ENCODE results near the gene ARAF. TPM values are rescaled to one million over a fixed set of nuclear protein-coding genes. Genes with fewer than 3 reads are reported as not detected.

The ARAF gene
- total RNA-seq, 3 donors from 2014 or later, result 82.1 to 108 (median 90.1) TPM

DNA sequence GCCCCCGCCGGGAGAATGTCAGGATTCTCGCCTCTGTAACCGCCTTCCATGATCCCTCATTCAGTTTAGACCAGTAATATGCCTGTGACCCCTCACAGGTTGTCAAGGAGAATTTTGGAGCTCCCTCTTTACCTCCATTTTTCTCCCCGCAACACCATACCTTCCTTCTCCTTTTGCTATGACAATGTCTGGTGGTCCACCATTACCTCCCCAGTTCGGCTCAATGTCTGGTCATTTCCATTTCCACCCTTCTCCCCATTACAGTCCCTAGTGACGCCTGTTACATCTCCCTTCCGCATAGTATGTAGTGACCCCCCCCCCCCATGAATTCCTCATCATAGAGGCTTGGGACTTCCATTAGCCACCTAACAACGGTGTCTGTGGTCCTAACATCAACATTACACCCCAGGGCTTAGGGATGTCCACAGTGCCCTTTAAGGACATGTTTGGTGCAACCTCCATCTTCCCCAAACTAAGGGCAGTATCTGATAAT lies 700 bp downstream of the ARAF start:
- DNase-seq (no peak), ATAC-seq (no peak)
- TF ChIP-seq, protein P1, sequence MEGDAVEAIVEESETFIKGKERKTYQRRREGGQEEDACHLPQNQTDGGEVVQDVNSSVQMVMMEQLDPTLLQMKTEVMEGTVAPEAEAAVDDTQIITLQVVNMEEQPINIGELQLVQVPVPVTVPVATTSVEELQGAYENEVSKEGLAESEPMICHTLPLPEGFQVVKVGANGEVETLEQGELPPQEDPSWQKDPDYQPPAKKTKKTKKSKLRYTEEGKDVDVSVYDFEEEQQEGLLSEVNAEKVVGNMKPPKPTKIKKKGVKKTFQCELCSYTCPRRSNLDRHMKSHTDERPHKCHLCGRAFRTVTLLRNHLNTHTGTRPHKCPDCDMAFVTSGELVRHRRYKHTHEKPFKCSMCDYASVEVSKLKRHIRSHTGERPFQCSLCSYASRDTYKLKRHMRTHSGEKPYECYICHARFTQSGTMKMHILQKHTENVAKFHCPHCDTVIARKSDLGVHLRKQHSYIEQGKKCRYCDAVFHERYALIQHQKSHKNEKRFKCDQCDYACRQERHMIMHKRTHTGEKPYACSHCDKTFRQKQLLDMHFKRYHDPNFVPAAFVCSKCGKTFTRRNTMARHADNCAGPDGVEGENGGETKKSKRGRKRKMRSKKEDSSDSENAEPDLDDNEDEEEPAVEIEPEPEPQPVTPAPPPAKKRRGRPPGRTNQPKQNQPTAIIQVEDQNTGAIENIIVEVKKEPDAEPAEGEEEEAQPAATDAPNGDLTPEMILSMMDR (IDR thresholded peaks at IDR 0.05), result no peak
- Histone ChIP-seq H3K9me3 (no peaks in the 10 kb centered on the region), H3K4me1 (ENCODE audit: low read depth) (peaks cover 6% of the 10 kb centered on the region), H3K4me3 (peak overlapping the region; percentile 17), H3K36me3 (ENCODE audit: low read depth) (no peaks in the 10 kb centered on the region)
- intact Hi-C loops (cut with DNase I, micrococcal nuclease), result no loop called here

DNA sequence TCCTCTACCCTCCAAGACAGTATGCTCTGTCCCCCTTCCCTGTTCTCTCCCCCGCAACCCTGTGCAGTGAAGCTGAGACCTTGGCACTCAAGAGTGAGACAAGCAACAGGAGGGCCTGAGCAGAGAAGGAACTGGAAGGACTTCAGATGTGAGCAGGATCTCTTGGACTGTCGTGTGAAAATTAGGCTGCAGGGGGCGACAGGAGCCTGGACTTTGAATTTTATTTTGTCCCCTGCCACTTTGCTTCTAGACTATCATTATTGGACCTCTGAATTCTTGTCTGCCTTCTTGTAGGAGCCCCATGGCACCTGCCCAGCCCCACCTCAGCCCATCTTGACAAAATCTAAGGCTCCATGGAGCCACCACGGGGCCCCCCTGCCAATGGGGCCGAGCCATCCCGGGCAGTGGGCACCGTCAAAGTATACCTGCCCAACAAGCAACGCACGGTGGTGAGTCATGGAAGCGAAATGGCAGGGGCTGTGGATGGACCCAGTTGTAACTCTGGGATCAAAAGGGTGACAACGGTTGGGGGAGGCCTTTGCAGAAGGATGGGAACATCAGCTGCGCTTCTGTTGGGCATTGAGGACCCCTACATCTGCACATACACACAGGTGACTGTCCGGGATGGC lies 1.7 kb downstream of the ARAF start:
- no peak for ATAC-seq
- Histone ChIP-seq H3K36me3 (ENCODE audit: low read depth) (no peaks in the 10 kb centered on the region), H3K4me1 (ENCODE audit: low read depth) (peaks cover 6% of the 10 kb centered on the region), H3K9me3 (no peaks in the 10 kb centered on the region), H3K4me3 (no peak overlapping the region)
- peak in 1 of 3 donors; percentile 41 for DNase-seq
- intact Hi-C loops (cut with DNase I, micrococcal nuclease), result no loop called here
- TF ChIP-seq, protein P1 (IDR thresholded peaks at IDR 0.05), result no peak

DNA sequence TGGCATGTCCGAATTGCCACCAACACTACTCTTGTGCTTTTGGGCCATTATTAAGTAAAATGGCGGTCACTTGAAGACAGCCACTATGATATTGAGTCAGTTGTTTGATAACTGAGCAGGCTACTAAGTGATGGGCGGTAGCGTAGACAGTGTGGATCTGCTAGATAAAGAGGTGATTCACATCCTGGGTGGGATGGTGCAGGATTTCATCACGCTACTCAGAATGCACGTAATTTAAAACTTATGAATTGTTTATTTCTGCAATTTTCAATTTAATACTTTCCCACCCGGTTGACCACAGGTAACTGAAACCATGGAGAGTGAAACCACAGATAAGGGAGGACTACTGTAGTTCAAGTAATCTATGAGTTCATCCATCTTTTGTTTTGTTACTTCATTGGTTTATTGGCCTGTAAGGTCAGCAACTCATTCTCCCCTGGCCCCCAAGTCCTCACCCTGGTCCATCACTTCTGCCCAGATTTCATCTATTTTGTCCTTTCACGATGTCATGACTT lies 2.9 kb downstream of the ARAF start:
- DNase-seq (no peak), ATAC-seq (no peak)
- TF ChIP-seq, protein P1 (IDR thresholded peaks at IDR 0.05), result no peak

DNA sequence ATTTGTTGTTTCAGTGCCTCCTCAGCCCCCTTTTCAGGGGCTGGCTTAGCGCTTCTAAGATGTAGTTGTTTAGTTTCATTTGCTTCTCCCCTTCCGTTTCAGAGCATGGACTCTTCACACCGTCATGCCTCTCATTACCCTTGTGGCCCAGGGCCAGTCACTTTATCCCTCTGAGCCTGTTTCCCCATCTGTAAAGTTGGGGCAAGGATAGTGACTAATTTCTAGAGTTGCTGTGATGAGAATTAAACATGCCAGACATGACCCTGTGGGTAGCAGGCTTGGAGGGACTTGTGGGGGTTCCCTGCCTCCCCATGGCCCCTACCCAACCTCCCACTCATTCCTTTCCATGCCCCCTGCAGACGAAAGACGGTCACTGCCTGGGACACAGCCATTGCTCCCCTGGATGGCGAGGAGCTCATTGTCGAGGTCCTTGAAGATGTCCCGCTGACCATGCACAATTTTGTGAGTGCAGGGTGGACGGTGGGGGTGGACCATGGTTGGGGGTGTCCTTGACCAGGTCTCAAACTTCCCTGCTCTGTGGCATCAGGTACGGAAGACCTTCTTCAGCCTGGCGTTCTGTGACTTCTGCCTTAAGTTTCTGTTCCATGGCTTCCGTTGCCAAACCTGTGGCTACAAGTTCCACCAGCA lies 3.6 kb downstream of the ARAF start:
- DNase-seq (no peak), ATAC-seq (no peak)
- Histone ChIP-seq H3K4me1 (ENCODE audit: low read depth) (peaks cover 6% of the 10 kb centered on the region), H3K4me3 (no peak overlapping the region), H3K36me3 (ENCODE audit: low read depth) (no peaks in the 10 kb centered on the region), H3K9me3 (no peaks in the 10 kb centered on the region)
- intact Hi-C loops (cut with DNase I, micrococcal nuclease), result no loop called here
- TF ChIP-seq, protein P1 (IDR thresholded peaks at IDR 0.05), result no peak

More for the DNA sequence above, 2.9 kb downstream of the ARAF start:
- Histone ChIP-seq H3K4me1 (ENCODE audit: low read depth) (peaks cover 6% of the 10 kb centered on the region), H3K36me3 (ENCODE audit: low read depth) (no peaks in the 10 kb centered on the region), H3K9me3 (no peaks in the 10 kb centered on the region), H3K4me3 (no peak overlapping the region)
- intact Hi-C loops (cut with DNase I, micrococcal nuclease), result no loop called here

DNA sequence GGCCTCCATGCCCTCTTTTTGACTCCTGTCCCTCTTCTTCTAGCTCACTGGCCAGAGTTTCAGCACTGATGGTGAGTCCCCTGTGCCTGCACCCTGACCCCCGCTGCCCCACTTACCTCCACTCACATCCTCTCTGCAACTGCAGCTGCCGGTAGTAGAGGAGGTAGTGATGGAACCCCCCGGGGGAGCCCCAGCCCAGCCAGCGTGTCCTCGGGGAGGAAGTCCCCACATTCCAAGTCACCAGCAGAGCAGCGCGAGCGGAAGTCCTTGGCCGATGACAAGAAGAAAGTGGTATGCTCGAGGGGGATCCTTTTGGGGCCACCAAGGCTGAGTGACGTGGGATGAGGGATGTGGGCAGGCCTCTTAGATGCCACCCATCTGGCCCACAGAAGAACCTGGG lies 5.8 kb downstream of the ARAF start:
- H3K36me3 ChIP-seq (ENCODE audit: low read depth), result no peaks in the 10 kb centered on the region
- no peak overlapping the region for H3K4me3 ChIP-seq
- intact Hi-C loops (cut with DNase I, micrococcal nuclease), result no loop called here
- peaks cover 6% of the 10 kb centered on the region for H3K4me1 ChIP-seq (ENCODE audit: low read depth)
- TF ChIP-seq, protein P1 (IDR thresholded peaks at IDR 0.05), result no peak
- H3K9me3 ChIP-seq, result no peaks in the 10 kb centered on the region
- no peak for ATAC-seq
- no peak for DNase-seq

Measured in mucosa of descending colon (tissue), 3 donors.